PC-3 (cell line): ENCODE data around the gene IPCEF1. TPM values are rescaled to one million over a fixed set of nuclear protein-coding genes. Genes with fewer than 3 reads are reported as not detected.

Experiments
- ATAC-seq: fragments of 200-7000 bp; cut with Tn5 transposase; 2 replicates; pipeline ENCODE4 v1.9.1; 2020; ENCODE audit warnings: mild to moderate bottlenecking, moderate library complexity
- BruUV-seq: library from RNA; stranded (reverse); fragments of 400-500 nt; replicated peaks from 2 replicates; lab custom pipeline; 2021; lab: Mats Ljungman, UMichigan
- CTCF ChIA-PET: fragments of 300-600 bp; sonication (Branson Sonifier 250); formaldehyde crosslinking; loops from one replicate; lab custom pipeline; 2022; ENCODE audit warnings: antibody characterized with exemption; lab: Charles Lee
- POLR2A ChIA-PET: fragments of 300-600 bp; sonication (Branson Sonifier 250); formaldehyde crosslinking; loops from one replicate; lab custom pipeline; 2022; ENCODE audit warnings: antibody characterized with exemption; ENCODE audit not compliant: unreplicated experiment; lab: Charles Lee
- DNase-seq: peaks from one replicate; pipeline ENCODE4 v3.0.0-alpha.2; 2015
- H2AFZ ChIP-seq: fragments of 300-600 bp; sonication (generic); 2 replicates; pipeline ENCODE4 v1.6.0; 2016; ENCODE audit warnings: antibody characterized with exemption, low read length
- H3F3A ChIP-seq: fragments of 300-600 bp; sonication (generic); one replicate; pipeline ENCODE4 v1.6.0; 2017; ENCODE audit warnings: antibody characterized with exemption, low read length, control low read depth, mild to moderate bottlenecking; ENCODE audit not compliant: unreplicated experiment
- H3K27ac ChIP-seq: fragments of 300-600 bp; sonication (generic); 2 replicates; pipeline ENCODE4 v1.5.1; 2016; ENCODE audit warnings: mild to moderate bottlenecking, low read length
- H3K27me3 ChIP-seq: fragments of 300-600 bp; sonication (generic); 2 replicates; pipeline ENCODE4 v1.6.1; 2016; ENCODE audit warnings: low read length, mixed read lengths
- H3K36me3 ChIP-seq: fragments of 300-600 bp; sonication (generic); 2 replicates; pipeline ENCODE4 v1.6.1; 2016; ENCODE audit warnings: low read depth, mixed run types, low read length, mixed read lengths
- H3K4me1 ChIP-seq: fragments of 300-600 bp; sonication (generic); 2 replicates; pipeline ENCODE4 v1.5.1; 2016; ENCODE audit warnings: low read length; ENCODE audit not compliant: insufficient read depth
- H3K4me2 ChIP-seq: fragments of 300-600 bp; sonication (generic); 2 replicates; pipeline ENCODE4 v1.6.0; 2016; ENCODE audit warnings: low read length
- H3K4me3 ChIP-seq: fragments of 300-600 bp; sonication (generic); 2 replicates; pipeline ENCODE4 v1.5.1; 2016; ENCODE audit warnings: mild to moderate bottlenecking, low read length, mixed read lengths
- H3K79me2 ChIP-seq: fragments of 300-600 bp; sonication (generic); 2 replicates; pipeline ENCODE4 v1.6.1; 2017; ENCODE audit warnings: low read length, mixed read lengths
- H3K9ac ChIP-seq: fragments of 300-600 bp; sonication (generic); 2 replicates; pipeline ENCODE4 v1.6.0; 2016; ENCODE audit warnings: mild to moderate bottlenecking, low read length
- H3K9me2 ChIP-seq: fragments of 300-600 bp; sonication (generic); replicated peaks from 2 replicates; pipeline ENCODE4 v1.6.1; 2016; ENCODE audit warnings: mixed run types, low read length, mixed read lengths
- H3K9me3 ChIP-seq: fragments of 300-600 bp; sonication (generic); 2 replicates; pipeline ENCODE4 v1.6.1; 2016; ENCODE audit warnings: low read length, mixed read lengths
- H4K20me1 ChIP-seq: fragments of 300-600 bp; sonication (generic); 2 replicates; pipeline ENCODE4 v1.6.1; 2016; ENCODE audit warnings: low read length, mixed read lengths
- EZH2 ChIP-seq: fragments of 300-600 bp; sonication (generic); IDR thresholded peaks from one replicate; pipeline ENCODE4 v1.6.1; 2017; ENCODE audit warnings: antibody characterized with exemption, mild to moderate bottlenecking, low read length; ENCODE audit not compliant: unreplicated experiment
- EZH2phosphoT487 ChIP-seq: fragments of 300-600 bp; sonication (generic); IDR thresholded peaks from 2 replicates; pipeline ENCODE4 v1.6.1; 2018; ENCODE audit warnings: mild to moderate bottlenecking, antibody characterized with exemption, low read length, borderline replicate concordance
- intact Hi-C: fragments of 100-400 bp; cut with micrococcal nuclease; formaldehyde crosslinking; loops from 2 replicates; pipeline ENCODE4 v1.9.0; 2023
- total RNA-seq: library from RNA; depleted of rRNA; stranded (reverse); fragments of >200 nt; gene quantifications from 2 replicates; pipeline ENCODE4 v1.2.3, GENCODE V29; 2014
- TF ChIP-seq, protein P1 (sequence below): fragments of 300-600 bp; sonication (generic); conservative IDR thresholded peaks from 2 replicates; pipeline ENCODE4 v1.5.1; 2017; ENCODE audit warnings: antibody characterized with exemption, low read depth, mild to moderate bottlenecking, low read length

IPCEF1 gene
- total RNA-seq, 1 experiment from 2014 or later, result 0.29 TPM

DNA sequence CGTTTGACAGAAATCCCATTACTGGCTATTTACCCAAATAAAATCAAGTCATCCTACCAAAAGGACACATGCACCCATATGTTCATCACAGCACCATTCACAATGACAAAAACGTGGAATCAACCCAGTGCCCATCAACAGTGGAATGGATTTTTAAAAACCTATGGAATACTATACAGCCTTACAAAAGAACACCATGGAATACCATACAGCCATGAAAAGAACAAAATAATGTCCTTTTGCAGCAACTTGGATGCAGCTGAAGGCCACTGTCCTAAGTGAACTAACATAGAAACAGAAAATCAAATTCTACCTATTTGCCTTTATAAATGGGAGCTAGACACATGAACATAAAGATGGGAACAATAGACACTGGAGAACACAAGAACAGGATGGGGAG, 17.4 kb upstream of the IPCEF1 start:
- no peak overlapping the region for H3K4me2 ChIP-seq
- H3K9ac ChIP-seq, result no peak overlapping the region
- no peaks in the 10 kb centered on the region for H4K20me1 ChIP-seq
- ChIA-PET POLR2A (no interaction called here), CTCF (interaction anchor here (0.7 kb wide), 1 partner anchor 126 kb away, joined by 3 read pairs; no protein-coding TSS in a partner anchor)
- TF ChIP-seq EZH2phosphoT487 (no peak), EZH2 (no peak)
- TF ChIP-seq, protein P1, sequence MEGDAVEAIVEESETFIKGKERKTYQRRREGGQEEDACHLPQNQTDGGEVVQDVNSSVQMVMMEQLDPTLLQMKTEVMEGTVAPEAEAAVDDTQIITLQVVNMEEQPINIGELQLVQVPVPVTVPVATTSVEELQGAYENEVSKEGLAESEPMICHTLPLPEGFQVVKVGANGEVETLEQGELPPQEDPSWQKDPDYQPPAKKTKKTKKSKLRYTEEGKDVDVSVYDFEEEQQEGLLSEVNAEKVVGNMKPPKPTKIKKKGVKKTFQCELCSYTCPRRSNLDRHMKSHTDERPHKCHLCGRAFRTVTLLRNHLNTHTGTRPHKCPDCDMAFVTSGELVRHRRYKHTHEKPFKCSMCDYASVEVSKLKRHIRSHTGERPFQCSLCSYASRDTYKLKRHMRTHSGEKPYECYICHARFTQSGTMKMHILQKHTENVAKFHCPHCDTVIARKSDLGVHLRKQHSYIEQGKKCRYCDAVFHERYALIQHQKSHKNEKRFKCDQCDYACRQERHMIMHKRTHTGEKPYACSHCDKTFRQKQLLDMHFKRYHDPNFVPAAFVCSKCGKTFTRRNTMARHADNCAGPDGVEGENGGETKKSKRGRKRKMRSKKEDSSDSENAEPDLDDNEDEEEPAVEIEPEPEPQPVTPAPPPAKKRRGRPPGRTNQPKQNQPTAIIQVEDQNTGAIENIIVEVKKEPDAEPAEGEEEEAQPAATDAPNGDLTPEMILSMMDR, result no peak
- no peaks in the 10 kb centered on the region for H3K9me3 ChIP-seq
- H3K4me1 ChIP-seq, result no peaks in the 10 kb centered on the region
- no peaks in the 10 kb centered on the region for H3K36me3 ChIP-seq
- intact Hi-C loops, result loop anchor here (5.0 kb wide), 1 partner anchor 83 kb away; no protein-coding TSS in a partner anchor
- H3K4me3 ChIP-seq, result no peak overlapping the region
- no peak overlapping the region for H2AFZ ChIP-seq
- no peak overlapping the region for H3K27ac ChIP-seq
- no peaks in the 10 kb centered on the region for H3K27me3 ChIP-seq
- ATAC-seq, result no peak
- no peaks in the 10 kb centered on the region for H3F3A ChIP-seq
- no peak for DNase-seq
- no peaks in the 10 kb centered on the region for H3K9me2 ChIP-seq
- BruUV-seq, result no TSS peak
- no peaks in the 10 kb centered on the region for H3K79me2 ChIP-seq

DNA sequence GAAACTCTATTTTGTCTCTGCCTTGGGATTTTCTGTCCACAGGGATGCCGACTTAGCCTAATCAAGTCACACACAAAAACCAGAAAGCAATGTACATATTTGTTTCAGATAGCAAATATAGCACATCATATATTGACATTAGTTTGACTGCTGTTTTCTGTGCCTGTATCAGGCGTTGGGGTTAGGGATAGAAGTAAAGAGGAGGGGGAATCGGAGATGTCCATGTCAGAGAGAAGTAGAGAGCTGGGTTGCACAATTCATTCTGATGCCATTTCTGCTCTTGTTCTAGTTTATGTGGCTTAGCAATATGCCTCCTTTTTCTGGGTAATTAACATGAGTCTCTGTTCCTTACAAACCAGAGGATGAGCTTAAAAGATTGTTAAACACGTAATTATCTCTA, 14.7 kb upstream of the IPCEF1 start:
- DNase-seq (no peak), ATAC-seq (no peak)
- POLR2A ChIA-PET, result no interaction called here
- H3K27me3 ChIP-seq, result no peaks in the 10 kb centered on the region
- BruUV-seq, result no TSS peak
- CTCF ChIA-PET, result interaction anchor here (1.4 kb wide), 1 partner anchor 94 kb away, joined by 10 read pairs; no protein-coding TSS in a partner anchor
- no peak overlapping the region for H3K4me2 ChIP-seq
- no peaks in the 10 kb centered on the region for H3K36me3 ChIP-seq
- intact Hi-C loops, result loop anchor here (5.0 kb wide), 1 partner anchor 86 kb away; no protein-coding TSS in a partner anchor
- H2AFZ ChIP-seq, result no peak overlapping the region
- no peak overlapping the region for H3K27ac ChIP-seq
- H3F3A ChIP-seq, result no peaks in the 10 kb centered on the region
- H3K4me1 ChIP-seq, result no peaks in the 10 kb centered on the region
- no peak overlapping the region for H3K9ac ChIP-seq
- H3K9me2 ChIP-seq, result no peaks in the 10 kb centered on the region
- no peaks in the 10 kb centered on the region for H3K79me2 ChIP-seq
- TF ChIP-seq EZH2 (no peak), EZH2phosphoT487 (no peak)
- TF ChIP-seq, protein P1, result no peak
- no peak overlapping the region for H3K4me3 ChIP-seq
- no peaks in the 10 kb centered on the region for H4K20me1 ChIP-seq
- H3K9me3 ChIP-seq, result no peaks in the 10 kb centered on the region

DNA sequence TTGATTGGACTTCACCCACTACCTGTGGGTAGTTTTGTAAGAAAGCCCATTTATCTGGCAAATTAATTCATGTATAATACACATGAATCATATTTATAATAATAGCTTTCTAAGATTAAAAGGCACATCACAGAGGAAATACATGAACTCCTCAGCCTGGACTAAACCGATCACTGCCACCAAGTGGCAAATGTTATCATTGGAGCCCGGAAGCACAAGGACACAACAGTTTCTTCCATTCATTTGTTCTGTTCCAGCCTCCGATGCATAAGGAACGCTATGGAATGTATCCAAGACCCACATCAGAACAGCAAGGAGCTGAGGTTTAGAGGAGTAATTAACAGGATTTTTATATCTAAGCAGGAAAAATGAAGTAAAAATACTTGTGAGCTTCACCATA, 13.9 kb upstream of the IPCEF1 start:
- no peak overlapping the region for H3K4me3 ChIP-seq
- H3K4me2 ChIP-seq, result 0 out of 2 replicates have a peak overlapping the region, but pooled peaks have one; percentile 20
- intact Hi-C loops, result loop anchor here (1.0 to 5.0 kb wide), 5 partner anchors 40 to 216 kb away; no protein-coding TSS in a partner anchor
- no peaks in the 10 kb centered on the region for H3K9me2 ChIP-seq
- CTCF ChIA-PET, result interaction anchor here (0.5 to 1.4 kb wide), 3 partner anchors 93 to 364 kb away, joined by 3 to 10 read pairs (median 6); no protein-coding TSS in a partner anchor
- H3K36me3 ChIP-seq, result no peaks in the 10 kb centered on the region
- DNase-seq, result peak; percentile 47
- POLR2A ChIA-PET, result no interaction called here
- no peak for TF ChIP-seq EZH2phosphoT487
- no peak for TF ChIP-seq EZH2
- TF ChIP-seq, protein P1, result peak; percentile 61
- H3K27ac ChIP-seq, result no peak overlapping the region
- no peaks in the 10 kb centered on the region for H3F3A ChIP-seq
- H3K4me1 ChIP-seq, result no peaks in the 10 kb centered on the region
- H3K79me2 ChIP-seq, result no peaks in the 10 kb centered on the region
- no peaks in the 10 kb centered on the region for H4K20me1 ChIP-seq
- no TSS peak for BruUV-seq
- H3K9me3 ChIP-seq, result no peaks in the 10 kb centered on the region
- no peak overlapping the region for H3K9ac ChIP-seq
- H2AFZ ChIP-seq, result no peak overlapping the region
- peak; percentile 76 for ATAC-seq
- H3K27me3 ChIP-seq, result no peaks in the 10 kb centered on the region
